ENCODE data around the gene CNTFR. TPM values are rescaled to one million over a fixed set of nuclear protein-coding genes. Genes with fewer than 3 reads are reported as not detected.

CNTFR gene
- total and polyA plus RNA-seq, 2 of the 8 experiments (the other 6 are each of a cell fraction or from before 2014, with no cell fraction given): 1.2 to 4.2 TPM

DNA sequence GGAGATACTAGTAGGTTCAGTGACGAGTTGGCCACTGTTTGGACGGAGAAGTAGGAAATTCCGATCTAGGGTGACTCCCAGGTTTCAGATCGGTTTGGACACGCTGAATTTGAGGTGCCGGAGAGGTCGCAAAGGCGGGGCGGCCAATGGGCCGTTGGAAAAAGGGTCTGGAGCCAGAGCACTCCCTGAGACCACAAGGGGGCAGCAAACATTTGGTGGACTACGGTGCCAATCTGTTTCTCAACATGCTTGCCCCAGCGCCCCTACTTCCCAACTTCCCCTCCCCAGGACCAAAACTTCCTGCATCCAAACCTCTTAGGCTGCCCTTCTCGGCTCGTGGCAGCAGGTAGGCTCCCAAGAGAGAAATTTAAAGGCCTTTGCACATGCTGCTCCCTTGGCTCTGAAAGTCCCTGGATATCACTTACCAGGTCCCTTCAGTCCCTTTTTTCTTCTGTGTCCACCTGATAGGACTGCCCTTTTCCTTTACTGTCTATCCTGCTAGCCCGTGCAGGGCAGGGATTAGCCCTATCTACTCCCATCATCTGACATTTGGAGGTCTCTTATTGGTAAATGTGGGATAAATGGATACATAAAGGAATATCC, 23.4 kb upstream of the CNTFR start:
- Histone ChIP-seq H2BK120ac (replicated peaks; ENCODE audit: low read depth, low read length) (no peak overlapping the region), H4K91ac (replicated peaks; ENCODE audit: insufficient read length, low read length) (no peak overlapping the region), H2BK15ac (ENCODE audit: low read length) (no peak overlapping the region; the same call in 1 of the 2 replicates), H3K4me1 (replicated peaks in 1 of 4; ENCODE audit: control insufficient read depth in 3 of 4, insufficient read depth in 4 of 4, low read length in 3 of 4) (peaks cover 0 to 11% (median 6%) of the 10 kb centered on the region in 4 experiments; a peak in 6 of 7 replicates), H4K8ac (ENCODE audit: extremely low read depth, insufficient read depth, low read length) (no peak overlapping the region), H3K79me2 (ENCODE audit: control insufficient read depth in 1 of 2, insufficient read depth in 2 of 2, low read length in 2 of 2) (no peaks in the 10 kb centered on the region), H4K20me1 (replicated peaks in 1 of 2; ENCODE audit: control insufficient read depth in 1 of 2, insufficient read depth in 2 of 2, low read length in 2 of 2) (no peaks in the 10 kb centered on the region), H3K36me3 (ENCODE audit: control insufficient read depth in 2 of 4, insufficient read depth in 4 of 4, low read length in 3 of 4) (no peaks in the 10 kb centered on the region; a peak in 1 of 8 replicates), H3K4ac (replicated peaks; ENCODE audit: insufficient read length, low read depth, low read length) (no peak overlapping the region), H3K4me3 (ENCODE audit: extremely low read depth in 1 of 4, insufficient read depth in 2 of 4, low read depth in 3 of 4, low read length in 4 of 4) (peak overlapping the region; percentile 74 to 87 (median 82)), H3K56ac (replicated peaks; ENCODE audit: insufficient read length, low read depth, low read length) (no peak overlapping the region), H3K4me2 (ENCODE audit: insufficient read depth in 1 of 2, low read depth in 2 of 2, low read length in 2 of 2) (peak overlapping the region; percentile 81 to 94), H3K23me2 (ENCODE audit: low read depth, low read length) (peaks cover 10% of the 10 kb centered on the region; the same call in 1 of the 2 replicates), H3K23ac (ENCODE audit: insufficient read length) (no peak overlapping the region), H3K14ac (ENCODE audit: insufficient read length) (no peak overlapping the region), H3K27ac (ENCODE audit: low read depth, low read length) (no peak overlapping the region), H3K9ac (replicated peaks in 1 of 4; ENCODE audit: extremely low read depth in 1 of 4, low read depth in 3 of 4, low read length in 3 of 4) (no peak overlapping the region; a peak in 2 of 7 replicates), H2AFZ (ENCODE audit: low read length) (no peak overlapping the region), H3K27me3 (replicated peaks in 1 of 4; ENCODE audit: control insufficient read depth in 3 of 4, extremely low read depth in 1 of 4, insufficient read depth in 3 of 4, low read length in 3 of 4) (peaks cover 0 to 3% (median 2%) of the 10 kb centered on the region in 4 experiments; a peak in 2 of 7 replicates), H3K79me1 (ENCODE audit: low read depth, low read length) (no peaks in the 10 kb centered on the region), H4K5ac (ENCODE audit: insufficient read length, low read depth, low read length) (no peak overlapping the region), H2BK12ac (ENCODE audit: low read depth, low read length) (no peak overlapping the region), H2AK5ac (ENCODE audit: low read depth, low read length) (no peak overlapping the region), H3K9me3 (ENCODE audit: insufficient read depth in 2 of 2, low read depth in 1 of 2, low read length in 1 of 2) (no peaks in the 10 kb centered on the region), H3K18ac (ENCODE audit: extremely low read depth, low read length) (peak overlapping the region; percentile 83; the same call in 1 of the 2 replicates), H2BK5ac (ENCODE audit: low read depth, low read length) (no peak overlapping the region), H2BK20ac (ENCODE audit: low read length) (no peak overlapping the region)
- FAIRE-seq (no peak), DNase-seq (ENCODE audit: low read depth in 1 of 2, low spot score in 2 of 2) (peak in 1 of 2 experiments; percentile 90)
- ChIA-PET CTCF (ENCODE audit: partially characterized antibody) (interaction anchor here (0.7 to 16.9 kb wide), 25 partner anchors 9 to 209 kb away, joined by 3 to 401 read pairs (median 5); partner anchors contain the start of genes ARID3C, GALT and SIGMAR1), POLR2A (ENCODE audit: partially characterized antibody) (interaction anchor here (0.7 to 3.4 kb wide), 9 partner anchors 9 to 48 kb away, joined by 3 to 17 read pairs (median 3); partner anchors contain the start of genes ARID3C and SIGMAR1)
- WGBS, 2 experiments (ENCODE audit: extremely low coverage in 1 of 2, insufficient coverage in 1 of 2, insufficient read length in 1 of 2, insufficient replicate concordance in 2 of 2, low coverage in 1 of 2, low lambda C conversion rate in 2 of 2, missing lambda C conversion rate in 1 of 2): 8% methylated on average over 15 of the region's 15 CpGs; no CpG with 5 or more reads in 1 of the 2 experiments
- TF ChIP-seq, protein P1, sequence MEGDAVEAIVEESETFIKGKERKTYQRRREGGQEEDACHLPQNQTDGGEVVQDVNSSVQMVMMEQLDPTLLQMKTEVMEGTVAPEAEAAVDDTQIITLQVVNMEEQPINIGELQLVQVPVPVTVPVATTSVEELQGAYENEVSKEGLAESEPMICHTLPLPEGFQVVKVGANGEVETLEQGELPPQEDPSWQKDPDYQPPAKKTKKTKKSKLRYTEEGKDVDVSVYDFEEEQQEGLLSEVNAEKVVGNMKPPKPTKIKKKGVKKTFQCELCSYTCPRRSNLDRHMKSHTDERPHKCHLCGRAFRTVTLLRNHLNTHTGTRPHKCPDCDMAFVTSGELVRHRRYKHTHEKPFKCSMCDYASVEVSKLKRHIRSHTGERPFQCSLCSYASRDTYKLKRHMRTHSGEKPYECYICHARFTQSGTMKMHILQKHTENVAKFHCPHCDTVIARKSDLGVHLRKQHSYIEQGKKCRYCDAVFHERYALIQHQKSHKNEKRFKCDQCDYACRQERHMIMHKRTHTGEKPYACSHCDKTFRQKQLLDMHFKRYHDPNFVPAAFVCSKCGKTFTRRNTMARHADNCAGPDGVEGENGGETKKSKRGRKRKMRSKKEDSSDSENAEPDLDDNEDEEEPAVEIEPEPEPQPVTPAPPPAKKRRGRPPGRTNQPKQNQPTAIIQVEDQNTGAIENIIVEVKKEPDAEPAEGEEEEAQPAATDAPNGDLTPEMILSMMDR (IDR thresholded peaks at IDR 0.05; ENCODE audit: control extremely low read depth in 1 of 3, insufficient read depth in 1 of 3, low read depth in 1 of 3, low read length in 3 of 3): peak; percentile 81 to 95 (median 88)
- TF ChIP-seq, protein P2, sequence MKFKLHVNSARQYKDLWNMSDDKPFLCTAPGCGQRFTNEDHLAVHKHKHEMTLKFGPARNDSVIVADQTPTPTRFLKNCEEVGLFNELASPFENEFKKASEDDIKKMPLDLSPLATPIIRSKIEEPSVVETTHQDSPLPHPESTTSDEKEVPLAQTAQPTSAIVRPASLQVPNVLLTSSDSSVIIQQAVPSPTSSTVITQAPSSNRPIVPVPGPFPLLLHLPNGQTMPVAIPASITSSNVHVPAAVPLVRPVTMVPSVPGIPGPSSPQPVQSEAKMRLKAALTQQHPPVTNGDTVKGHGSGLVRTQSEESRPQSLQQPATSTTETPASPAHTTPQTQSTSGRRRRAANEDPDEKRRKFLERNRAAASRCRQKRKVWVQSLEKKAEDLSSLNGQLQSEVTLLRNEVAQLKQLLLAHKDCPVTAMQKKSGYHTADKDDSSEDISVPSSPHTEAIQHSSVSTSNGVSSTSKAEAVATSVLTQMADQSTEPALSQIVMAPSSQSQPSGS (IDR thresholded peaks at IDR 0.05; ENCODE audit: low read length): no peak
- TF ChIP-seq ZNF274 (IDR thresholded peaks at IDR 0.05; ENCODE audit: borderline replicate concordance, extremely low read depth, low read length) (no peak), CBX5 (IDR thresholded peaks at IDR 0.05; ENCODE audit: low read depth, low read length) (no peak), RXRA (IDR thresholded peaks at IDR 0.05; ENCODE audit: insufficient read depth, low read depth, low read length) (no peak)
- TF ChIP-seq, protein P3, sequence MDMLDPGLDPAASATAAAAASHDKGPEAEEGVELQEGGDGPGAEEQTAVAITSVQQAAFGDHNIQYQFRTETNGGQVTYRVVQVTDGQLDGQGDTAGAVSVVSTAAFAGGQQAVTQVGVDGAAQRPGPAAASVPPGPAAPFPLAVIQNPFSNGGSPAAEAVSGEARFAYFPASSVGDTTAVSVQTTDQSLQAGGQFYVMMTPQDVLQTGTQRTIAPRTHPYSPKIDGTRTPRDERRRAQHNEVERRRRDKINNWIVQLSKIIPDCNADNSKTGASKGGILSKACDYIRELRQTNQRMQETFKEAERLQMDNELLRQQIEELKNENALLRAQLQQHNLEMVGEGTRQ (IDR thresholded peaks at IDR 0.05; ENCODE audit: low read length): no peak

All from H1 (cell line).